Left renal pelvis (tissue), 4 donors: Measurements from ENCODE around the gene GABRD. TPM values are rescaled to one million over a fixed set of nuclear protein-coding genes. Genes with fewer than 3 reads are reported as not detected.

ENCODE experiments used
- DNase-seq, 4 donors: peaks; one replicate each; pipeline ENCODE4 v3.0.0-alpha.2; 2013; ENCODE audit warnings: low read depth in 4 of 4, low spot score in 3 of 4
- polyA plus RNA-seq, 4 donors: library from polyadenylated mRNA; unstranded; fragments of 120-200 nt; gene quantifications; one replicate each; pipeline ENCODE4 v1.2.1, GENCODE V29; 2013; ENCODE audit not compliant: insufficient read length in 4 of 4

GABRD gene
- polyA plus RNA-seq, 4 donors, result 0.86 to 1.6 (median 1.1) TPM

DNA sequence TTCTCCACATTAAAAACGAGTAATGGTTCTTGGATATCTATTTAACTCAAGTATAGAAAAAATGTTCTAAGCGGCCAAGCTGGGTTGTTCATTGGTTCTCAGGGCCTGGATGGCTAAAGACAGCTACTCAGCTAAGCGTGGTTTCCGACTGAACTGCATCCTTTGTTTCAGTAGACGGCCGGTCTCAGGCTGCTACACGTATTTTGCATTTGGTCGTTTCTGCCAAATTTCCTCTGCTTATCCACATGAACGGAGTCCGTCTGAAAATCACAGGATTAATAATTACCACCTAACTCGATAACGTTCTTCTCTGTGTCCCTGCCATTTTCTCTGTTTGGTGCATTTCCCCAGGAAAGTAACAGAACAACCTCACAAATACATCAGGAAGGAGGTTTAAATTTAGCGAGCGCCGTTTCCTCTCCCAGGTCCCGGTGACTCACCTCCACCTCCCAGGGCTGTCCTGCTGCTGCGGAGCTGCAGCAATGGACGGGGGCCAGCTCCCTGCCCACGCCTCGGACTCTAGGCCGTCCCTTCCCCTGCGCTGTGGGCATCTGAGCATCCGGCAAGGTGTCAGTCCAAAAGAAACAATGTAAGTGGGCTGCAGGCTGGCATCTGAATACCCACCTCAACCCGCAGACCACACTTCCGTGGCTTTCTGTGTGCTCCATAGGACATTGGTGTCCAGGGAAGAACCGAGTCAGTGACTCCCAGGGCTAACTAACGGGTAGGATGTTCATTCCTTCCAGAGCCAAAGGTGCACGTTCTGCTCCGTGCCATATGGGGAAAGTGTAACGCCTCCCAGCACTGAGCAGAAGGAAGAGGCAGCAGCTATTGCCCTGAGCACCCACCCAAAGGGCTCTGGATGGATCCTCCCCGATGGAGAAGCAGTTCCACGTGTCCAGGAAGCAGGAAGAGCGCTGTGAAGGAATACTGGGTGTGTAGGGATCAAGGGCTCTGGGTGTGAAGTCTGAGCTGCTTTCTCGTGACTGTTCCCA, 4.1 kb upstream of the GABRD start:
- DNase-seq, result no peak

DNA sequence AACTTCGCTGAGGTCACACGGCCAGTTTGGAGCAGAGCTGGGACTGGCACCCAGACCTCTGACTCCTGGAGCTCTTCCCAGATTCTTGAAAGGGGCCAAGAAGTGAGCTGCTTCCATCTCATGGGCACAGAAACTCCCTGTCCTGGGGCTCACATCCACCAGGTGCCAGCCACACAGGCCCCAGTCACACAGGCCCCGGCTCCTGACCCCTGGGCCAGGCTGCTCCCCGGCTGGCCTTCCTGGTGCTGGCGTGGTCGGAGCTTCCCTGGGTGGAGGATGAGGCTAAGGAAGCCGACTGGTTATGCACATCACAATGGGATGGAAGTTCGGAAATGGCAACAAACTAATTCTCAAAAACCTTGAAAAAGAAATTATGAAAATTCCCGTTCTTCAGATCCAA, 3.0 kb upstream of the GABRD start:
- no peak for DNase-seq

GRCh38 chr1:2018217-2019171, 651 bp upstream of the GABRD start:
- DNase-seq, result no peak

- DNase-seq, result no peak
Measured at GRCh38 chr1:2019571-2020309, 595 bp downstream of the GABRD start.

DNA sequence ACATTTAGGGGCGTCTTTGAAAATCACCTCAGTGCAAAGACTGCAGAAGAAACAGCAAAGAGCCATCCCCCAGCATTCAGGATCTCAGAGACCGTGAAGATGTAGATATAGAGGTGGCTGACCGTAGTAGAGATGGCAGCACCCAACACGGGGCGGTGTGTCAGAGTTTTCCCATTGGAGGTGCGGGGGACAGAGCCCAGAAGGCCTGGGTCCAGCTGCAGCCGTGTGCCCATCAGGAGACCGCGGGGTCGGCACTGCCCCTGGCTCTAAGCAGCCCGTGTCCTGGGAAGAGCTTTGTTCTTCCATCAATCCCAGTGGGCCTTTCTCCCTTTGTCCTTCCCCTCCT, 1.1 kb downstream of the GABRD start:
- no peak for DNase-seq

DNA sequence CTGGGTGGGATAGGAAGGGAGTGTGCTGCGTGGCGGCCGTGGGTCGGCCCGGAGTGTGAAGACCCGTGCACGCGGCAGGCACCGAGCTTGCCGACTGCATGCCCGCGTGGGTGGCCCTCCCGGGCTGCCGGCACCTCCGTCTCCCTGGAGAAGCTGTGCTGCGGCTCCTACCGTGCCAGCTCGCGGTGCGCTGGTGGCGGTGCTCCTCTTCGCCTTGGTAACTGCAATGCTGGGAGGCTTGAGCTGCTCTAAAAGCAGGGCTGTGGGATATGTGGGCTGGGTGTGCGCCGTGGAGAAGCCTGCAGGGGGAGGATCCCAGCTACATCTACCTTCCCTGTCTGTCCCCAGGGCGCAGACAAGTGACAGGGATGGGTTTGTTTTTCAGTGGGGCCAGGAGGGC, 2.4 kb downstream of the GABRD start:
- no peak for DNase-seq

- DNase-seq, result no peak
Measured at GRCh38 chr1:2022063-2022770, 3.1 kb downstream of the GABRD start.

DNA sequence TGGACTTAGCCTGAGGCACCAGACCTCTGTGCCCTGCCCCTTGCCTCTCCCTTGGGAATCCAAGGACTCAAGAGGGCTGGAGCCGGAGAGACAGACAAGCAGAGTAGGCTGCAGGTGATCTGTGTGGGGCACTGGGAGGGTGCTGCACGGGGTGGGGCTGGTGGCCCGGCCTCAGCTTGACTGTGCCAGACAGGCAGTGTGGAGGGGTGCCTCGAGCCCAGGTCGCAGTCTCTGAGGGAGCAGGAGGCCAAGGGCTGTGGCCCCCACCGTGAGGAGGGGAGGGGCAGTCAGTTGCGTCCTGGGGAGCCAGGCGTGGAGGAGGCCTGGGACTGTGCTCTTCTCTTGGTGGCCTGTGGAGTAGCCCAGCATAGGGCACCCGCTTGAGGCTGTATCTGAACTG, 4.0 kb downstream of the GABRD start:
- no peak for DNase-seq

DNA sequence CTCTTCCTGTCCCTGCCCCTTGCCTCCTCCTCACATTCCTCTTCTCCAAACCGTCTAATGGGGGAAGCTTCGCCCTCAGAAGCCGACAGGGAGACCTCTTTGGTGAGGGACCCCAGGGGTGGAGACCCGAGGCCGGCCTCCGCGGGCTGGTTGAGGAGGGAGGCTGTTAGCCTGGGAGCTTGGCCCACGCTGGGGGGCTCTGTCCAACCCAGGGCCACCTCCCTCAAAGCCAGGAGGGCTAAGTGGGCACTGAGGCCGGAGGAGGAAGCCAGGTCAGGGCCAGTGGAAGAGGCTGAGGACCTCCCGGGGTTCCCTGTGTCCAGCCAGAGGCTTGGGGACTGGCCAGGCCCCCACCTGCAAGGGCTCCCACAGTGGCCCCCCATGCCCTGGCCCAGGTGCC, 5.3 kb downstream of the GABRD start:
- DNase-seq, result no peak

DNA sequence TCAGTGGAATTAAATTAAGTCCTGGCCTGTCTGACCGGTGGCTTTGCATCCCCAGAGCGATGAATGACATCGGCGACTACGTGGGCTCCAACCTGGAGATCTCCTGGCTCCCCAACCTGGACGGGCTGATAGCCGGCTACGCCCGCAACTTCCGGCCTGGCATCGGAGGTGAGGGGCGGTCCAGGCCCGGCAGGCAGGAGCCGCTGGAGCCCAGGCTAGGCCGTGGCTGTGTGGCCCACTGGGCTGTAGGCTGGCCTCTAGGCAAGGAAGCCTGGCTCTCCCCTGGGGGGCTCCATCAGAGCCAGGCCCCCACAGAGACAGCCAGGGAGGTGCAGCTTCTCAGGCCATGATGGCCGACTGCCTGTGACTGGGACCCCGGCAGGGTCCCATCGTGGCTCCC, 5.7 kb downstream of the GABRD start:
- DNase-seq, result no peak

- DNase-seq, result no peak
Measured at GRCh38 chr1:2025491-2025981, 6.4 kb downstream of the GABRD start.

DNA sequence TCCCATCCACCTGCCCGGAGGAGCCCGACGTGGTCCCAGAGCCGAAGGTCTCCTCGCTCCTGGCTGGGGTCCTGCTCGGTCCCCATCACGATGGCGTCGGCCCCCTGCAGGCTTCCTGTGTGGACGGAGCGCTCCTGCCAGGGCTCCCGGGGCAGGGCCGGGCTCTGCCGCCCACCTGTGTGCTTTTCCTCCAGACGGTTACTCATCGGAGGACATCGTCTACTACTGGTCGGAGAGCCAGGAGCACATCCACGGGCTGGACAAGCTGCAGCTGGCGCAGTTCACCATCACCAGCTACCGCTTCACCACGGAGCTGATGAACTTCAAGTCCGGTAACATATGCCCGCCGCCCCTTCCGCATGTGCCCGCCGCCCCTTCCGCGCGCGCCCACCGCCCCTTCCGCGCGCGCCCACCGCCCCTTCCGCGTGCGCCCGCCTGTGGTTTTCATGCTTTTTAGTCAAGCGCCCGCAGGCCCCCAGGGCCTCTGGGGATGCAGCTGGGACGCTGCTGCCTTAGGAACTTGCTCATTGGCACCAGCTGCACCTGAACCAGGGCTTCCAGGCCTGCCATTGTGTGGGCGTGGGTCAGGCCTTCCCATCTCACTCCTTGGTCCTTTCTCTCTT, 8.9 kb downstream of the GABRD start:
- no peak for DNase-seq

- DNase-seq, result no peak
Measured at GRCh38 chr1:2028870-2029560, 9.9 kb downstream of the GABRD start.

DNA sequence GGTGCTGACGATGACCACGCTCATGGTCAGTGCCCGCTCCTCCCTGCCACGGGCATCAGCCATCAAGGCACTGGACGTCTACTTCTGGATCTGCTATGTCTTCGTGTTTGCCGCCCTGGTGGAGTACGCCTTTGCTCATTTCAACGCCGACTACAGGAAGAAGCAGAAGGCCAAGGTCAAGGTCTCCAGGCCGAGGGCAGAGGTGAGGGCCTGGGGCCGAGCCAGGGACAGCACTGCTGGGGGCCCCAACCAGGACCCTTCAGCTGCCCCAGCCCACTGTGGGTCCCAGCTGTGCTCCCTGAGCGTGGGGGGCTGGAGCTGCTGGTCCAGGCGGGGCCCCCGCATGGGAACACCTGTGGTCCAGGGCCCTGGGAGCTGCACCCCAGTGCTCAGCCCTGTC, 10.4 kb downstream of the GABRD start:
- DNase-seq, result no peak

GRCh38 chr1:2030076-2030871, 11.1 kb downstream of the GABRD start:
- no peak for DNase-seq

DNA sequence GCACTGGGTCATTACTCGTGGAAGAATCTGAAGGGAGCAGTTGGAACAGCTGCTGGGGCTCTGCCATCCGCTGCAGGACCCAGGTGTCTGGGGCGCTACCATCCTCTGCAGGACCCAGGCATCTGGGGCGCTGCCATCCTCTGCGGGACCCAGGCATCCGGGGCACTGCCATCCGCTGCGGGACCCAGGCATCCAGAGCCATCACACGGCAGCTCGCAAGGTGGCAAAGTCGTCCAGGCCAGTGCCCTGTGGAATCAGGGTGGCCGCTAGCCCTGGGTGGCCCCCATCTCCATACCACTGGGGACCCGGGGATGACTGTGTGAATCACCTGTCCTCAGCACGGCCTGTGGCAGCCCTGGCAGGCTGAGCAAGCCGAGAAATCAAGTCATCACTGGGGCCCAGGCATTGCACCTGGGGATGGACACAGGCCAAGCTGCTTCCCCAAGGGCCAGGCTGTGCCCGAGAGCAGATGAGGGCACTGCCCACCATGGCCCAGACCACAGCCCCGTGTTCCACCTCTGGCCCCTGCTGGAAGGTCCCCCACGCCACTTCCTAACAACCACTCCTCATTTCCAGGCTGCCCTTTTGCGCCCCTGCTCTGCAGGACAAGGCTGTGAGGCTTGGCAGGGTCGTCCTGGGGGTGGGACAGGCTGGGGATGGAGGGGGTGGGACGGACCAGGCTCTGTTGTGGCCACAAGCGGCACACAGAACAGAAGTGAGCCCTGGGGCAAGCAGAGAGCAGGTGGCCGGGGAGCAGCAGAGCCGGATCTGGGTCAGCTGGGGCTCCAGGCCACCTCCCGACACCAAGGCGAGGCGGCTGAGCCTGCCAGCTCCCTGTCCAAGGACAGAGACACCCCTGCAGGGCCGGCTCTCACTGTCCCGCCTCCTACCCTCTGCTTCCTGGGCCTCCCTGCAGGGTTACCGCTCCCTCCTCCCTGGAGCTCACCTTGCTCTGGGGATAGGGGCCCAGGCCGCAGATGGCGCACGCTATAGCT, 12.7 kb downstream of the GABRD start:
- no peak for DNase-seq

GRCh38 chr1:2032737-2033136, 13.6 kb downstream of the GABRD start:
- no peak for DNase-seq
